GM19025 (cell line): Measurements from ENCODE around the gene MAGOH.
"Not testable (repeated sequence)": the region's sequence is repeated elsewhere in the genome, so short reads cannot be mapped to it uniquely, and the experiment has no call there.

ENCODE experiments used
- ATAC-seq: cut with Tn5 transposase; IDR thresholded peaks from one replicate; pipeline ENCODE4 v1.9.1; 2021; ENCODE audit warnings: mild to moderate bottlenecking, low read depth, moderate library complexity; ENCODE audit not compliant: unreplicated experiment

Gene MAGOH

DNA sequence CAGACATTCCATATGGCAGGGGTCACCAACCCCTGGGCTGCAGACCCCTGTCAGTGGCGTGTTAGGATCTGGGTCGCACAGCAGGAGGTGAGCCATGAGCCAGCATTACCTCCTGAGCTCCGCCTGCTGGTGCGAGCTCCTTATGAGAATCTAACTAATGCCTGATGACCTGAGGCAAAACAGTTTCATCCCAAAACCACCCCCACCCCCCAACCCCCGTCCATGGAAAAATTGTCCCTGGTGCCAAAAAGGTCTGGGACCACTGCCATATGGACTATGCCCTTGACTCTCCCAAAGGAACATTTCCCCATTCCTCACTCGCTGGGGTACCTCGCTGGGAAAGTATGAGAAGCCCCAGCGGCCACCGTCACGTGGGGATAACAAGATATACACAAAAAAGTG lies 48.1 kb downstream of the MAGOH start:
- ATAC-seq, result no peak

DNA sequence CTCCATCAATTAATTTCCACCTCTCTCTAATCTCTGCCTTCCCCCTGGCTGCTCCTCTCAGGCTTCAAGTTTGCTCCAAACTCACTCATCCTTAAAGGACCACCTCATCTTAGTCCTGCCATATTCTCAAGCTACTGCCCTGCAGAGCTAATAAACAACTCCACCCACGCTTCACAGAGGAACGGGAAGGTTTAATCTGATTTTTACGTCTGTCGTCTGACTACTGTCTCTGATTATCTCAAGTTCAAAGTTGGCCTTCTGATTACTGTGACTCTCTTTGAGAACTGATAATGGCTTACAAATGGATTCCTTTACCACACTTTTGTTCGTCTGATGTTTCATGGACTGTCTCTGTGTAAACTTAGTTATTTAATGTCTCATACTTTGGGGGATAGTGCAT lies 49.3 kb downstream of the MAGOH start:
- no peak for ATAC-seq

DNA sequence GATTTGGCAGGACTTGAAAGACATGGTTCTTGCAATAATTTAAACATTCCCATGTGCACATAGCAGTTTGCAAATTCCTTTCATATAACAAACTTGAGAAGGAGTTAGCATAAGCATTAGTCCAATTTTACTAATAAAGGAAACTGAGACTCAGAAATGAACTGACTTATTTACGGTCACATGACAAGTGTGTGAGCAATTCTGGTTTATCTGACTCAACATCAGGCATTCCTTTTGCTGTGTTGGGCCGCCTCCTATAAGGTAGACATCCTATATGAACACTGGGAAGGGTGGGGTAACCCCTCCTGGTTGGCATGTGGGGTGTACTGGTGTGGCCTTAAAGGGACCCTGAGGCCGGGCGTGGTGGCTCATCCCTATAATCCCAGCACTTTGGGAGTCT lies 50.2 kb downstream of the MAGOH start:
- ATAC-seq, result no peak

DNA sequence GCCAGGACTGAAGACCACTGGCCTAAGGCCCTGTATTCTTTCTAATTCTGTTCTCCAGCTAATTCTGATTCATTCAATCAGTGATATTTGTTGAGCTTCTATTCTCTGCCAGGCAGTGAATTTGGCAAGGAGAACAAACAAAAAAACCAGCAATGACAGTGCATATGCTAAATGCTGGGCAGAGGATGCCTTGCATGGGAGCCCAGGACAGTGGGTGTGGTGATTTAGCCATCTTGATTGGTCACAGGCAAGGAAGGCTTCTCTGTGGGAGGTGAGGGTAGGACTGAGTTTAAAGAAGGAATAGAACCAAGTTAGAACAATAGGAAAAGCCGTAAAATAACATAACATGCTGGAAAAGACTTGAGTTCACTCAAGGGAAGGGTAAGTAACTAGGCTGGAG lies 50.9 kb downstream of the MAGOH start:
- ATAC-seq, result no peak

DNA sequence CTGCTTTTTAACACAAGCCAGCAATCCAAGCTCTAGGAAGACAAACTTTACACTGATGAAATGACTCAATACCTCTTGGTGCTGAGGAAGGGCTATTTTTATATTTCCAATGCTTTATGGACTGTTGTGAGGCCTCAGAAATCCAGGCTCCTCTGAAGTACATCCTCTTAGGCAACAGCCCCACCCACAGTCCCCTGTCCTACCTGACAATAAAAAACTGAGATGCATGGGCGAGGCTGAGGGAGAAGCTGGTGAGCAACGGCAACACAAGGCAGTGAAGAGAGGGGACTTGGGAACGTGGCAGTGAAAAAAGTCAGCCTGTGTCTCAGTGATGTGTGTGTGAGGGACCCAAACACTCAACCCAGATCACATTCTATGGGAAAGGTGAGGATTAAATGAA lies 51.8 kb downstream of the MAGOH start:
- ATAC-seq, result no peak

DNA sequence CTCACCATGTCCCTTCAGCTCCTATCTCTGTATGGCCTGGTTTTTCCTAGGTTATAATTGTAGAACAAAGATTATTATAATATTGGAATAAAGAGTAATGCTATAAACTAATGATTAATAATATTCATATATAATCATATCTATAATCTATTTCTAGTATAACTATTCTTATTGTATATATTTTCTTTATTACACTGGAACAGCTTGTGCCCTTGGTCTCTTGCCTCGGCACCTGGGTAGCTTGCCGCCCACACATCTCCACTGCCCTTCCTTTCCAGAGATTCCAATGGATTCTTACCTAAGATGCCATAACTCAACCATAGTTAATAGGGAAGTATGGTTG lies 52.4 kb downstream of the MAGOH start:
- ATAC-seq, result not testable (repeated sequence)

DNA sequence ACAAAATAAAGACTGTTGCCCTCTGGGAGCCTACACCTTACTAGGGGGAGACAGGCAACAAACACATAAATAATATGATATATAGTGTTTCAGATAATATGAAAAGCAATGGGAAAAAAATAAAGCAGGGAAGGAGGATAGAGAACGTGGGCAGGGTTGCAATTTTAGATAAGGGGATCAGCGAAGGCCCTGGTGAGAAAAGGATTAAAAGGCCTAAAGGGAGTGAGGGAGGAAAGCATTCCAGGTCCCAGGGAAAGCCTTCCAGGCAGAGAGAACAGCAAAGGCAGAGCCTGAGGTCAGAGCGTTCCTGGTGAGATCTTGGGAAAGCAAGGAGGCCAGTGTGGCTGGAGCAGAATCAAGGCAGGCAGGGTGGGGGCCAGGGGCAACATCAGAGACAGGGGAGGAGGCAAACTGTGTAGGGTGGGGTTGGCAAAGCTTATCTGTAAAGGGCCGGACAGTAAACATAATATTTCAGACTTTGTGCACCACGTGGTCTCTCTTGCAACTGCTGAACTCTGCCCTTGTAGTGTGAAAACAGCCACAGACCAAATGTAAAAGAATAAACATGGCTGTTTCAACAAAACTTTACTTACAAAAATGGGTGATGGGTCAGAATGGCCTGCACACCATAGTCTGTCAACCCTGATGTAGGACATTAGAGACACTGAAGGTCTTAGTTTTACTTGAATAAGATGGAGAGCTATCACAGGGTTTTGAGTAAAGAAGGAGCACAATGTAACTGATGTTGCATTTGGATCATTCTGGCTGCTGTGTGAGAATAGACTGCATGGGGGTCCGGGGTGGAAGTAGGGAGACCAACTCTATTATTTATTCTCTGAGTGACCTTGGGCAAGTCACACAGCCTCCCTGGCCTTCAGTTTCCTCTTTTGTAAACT lies 55.0 kb downstream of the MAGOH start:
- ATAC-seq, result no peak

DNA sequence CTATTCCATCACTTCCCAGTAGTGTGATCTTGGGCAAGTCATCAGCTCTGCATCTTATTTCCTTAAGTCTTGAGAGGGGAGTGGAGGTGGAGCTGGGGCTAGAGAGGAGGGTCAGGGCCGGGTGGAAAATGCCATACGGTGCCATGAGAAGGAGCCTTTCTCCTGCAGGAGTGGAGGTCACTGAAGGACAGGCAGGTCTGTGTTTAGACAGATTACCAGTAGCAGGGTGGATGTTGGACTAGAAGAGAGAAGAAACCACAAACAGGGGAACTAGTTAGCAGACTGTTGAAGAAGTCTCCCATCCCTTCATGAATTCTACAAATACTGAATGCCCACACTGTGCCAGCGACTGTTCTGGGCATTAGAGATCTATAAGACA lies 55.6 kb downstream of the MAGOH start:
- no peak for ATAC-seq

DNA sequence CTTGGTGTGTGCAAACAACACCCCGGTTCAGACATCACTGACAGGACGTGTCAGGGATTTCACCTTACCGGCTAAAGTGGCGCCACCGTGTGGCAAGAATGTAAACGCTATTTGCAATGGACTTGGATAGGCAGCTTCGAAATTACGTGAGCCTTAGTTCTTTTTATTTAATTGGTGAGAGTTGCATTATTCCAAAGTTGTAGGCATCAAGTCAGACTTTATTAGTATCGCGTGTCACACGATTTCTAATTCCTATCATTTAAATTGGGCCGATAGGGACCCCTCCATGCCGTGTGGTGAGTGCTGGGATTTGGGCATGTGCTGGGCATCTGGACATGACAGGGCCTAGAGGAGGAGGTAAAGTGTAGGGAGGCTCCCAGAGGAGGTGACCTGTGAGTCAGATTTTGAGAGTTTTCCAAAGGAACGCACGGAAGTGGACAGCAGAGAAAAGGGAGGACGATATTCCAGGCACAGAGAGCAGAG lies 56.2 kb downstream of the MAGOH start:
- no peak for ATAC-seq

DNA sequence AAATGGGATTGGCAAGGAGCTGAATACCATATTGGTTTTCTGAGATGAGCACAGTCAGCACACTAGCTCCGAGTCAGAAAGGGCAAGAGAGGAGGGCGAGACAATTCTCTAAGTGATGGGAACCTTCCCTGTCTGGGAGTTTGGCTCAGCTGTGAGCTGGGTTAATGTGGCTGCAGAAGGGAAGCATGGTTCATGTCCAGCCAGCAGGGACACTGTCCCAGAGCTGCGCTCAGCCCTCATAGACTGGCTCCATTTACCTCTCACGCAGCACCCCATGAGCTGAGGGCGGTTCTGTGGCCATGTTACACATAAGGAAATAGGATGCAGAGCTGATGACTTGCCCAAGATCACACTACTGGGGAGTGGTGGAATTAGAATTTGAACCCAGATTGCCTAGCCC lies 57.4 kb downstream of the MAGOH start:
- ATAC-seq, result no peak

DNA sequence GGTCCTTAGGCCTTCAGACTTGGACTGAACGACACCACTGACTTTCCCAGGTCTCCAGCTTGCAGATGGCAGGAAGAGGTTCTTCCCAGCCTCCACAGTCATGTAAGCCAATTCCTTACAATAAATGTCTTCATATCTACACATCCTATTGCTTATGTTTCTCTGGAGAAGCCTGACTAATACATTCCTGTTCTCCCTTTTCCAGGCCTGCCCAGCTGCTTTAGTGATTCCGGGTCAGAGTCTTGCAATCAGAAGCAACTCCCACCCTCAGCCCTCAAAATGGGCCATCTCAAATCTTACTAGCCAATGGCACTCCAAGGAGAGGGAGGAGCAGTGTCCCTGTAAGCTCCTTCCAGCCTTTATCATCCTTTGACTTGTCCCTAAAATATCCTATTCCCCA lies 58.1 kb downstream of the MAGOH start:
- no peak for ATAC-seq
